GM18498 (cell line): Measurements from ENCODE around the gene CYP4X1.
"Not testable (repeated sequence)": the region's sequence is repeated elsewhere in the genome, so short reads cannot be mapped to it uniquely, and the experiment has no call there.

Experiments
- ATAC-seq: cut with Tn5 transposase; IDR thresholded peaks from one replicate; pipeline ENCODE4 v1.9.1; 2021; ENCODE audit warnings: mild to moderate bottlenecking, moderate library complexity; ENCODE audit not compliant: unreplicated experiment

The CYP4X1 gene, protein sequence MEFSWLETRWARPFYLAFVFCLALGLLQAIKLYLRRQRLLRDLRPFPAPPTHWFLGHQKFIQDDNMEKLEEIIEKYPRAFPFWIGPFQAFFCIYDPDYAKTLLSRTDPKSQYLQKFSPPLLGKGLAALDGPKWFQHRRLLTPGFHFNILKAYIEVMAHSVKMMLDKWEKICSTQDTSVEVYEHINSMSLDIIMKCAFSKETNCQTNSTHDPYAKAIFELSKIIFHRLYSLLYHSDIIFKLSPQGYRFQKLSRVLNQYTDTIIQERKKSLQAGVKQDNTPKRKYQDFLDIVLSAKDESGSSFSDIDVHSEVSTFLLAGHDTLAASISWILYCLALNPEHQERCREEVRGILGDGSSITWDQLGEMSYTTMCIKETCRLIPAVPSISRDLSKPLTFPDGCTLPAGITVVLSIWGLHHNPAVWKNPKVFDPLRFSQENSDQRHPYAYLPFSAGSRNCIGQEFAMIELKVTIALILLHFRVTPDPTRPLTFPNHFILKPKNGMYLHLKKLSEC

DNA sequence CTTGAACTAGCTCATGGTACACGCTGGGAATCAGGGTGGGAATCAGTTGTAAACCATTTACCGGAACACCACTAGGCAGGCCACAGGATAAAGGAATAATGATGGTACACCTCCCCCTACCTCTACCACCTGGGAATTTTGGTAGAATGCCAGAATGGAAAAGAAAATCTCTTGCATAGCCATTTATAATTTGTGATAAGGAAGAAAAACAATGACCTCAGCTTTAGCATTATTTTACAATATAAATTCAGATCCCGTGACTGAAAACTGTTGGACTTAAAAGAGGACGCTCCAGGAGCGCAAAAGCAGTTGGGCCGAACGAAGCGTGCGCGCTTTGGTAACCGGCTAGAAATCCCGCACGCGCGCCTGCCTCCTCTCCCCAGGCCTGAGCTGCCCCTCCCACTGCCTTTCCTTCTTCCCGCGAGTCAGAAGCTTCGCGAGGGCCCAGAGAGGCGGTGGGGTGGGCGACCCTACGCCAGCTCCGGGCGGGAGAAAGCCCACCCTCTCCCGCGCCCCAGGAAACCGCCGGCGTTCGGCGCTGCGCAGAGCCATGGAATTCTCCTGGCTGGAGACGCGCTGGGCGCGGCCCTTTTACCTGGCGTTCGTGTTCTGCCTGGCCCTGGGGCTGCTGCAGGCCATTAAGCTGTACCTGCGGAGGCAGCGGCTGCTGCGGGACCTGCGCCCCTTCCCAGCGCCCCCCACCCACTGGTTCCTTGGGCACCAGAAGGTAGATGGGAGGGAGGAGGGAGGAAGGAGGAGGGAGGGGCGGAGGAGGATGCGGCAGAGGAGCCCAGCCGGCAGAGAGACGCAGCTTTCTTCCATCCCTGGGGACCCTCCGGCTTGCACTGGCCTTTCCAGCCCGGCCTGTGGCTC, at the start of gene CYP4X1:
Gene CYP4X1 (plus strand): TSS at position 402 of the 873 bp plus-strand sequence. CDS start 149 bp downstream, at position 551.
- ATAC-seq, result no peak

DNA sequence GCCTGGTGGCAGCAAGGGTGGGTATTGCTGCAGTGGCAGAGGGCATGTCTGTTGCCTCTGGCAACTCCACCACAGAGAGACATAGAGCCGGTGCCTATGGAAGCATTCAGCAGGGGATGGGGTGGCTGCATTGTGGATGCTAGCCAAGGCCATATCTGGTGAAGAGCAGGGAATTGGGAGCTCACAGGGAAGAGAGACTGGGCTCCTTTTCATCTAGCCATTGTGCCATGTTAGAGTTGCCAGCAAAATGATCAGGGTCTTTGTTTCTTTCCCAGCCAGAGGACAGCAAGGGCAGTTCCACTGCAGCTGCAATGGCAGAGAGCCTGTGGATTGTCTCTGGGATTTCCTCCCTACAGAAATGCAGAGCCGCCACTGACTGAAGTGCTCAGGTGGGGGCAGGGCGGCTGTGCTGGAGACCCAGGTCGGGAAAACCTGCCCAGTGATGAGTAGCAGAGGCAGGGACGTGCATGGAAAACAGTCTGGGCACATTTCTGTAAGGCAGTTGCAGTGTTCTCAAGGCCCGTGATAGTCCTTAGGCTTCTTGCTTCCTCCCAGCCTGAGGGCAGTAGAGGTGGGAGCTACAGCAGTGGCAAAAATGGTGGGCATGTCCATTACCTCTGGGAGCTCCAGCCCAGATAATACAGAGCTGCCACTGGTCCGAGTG, 40.2 kb upstream of the CYP4X1 start:
- ATAC-seq, result no peak

DNA sequence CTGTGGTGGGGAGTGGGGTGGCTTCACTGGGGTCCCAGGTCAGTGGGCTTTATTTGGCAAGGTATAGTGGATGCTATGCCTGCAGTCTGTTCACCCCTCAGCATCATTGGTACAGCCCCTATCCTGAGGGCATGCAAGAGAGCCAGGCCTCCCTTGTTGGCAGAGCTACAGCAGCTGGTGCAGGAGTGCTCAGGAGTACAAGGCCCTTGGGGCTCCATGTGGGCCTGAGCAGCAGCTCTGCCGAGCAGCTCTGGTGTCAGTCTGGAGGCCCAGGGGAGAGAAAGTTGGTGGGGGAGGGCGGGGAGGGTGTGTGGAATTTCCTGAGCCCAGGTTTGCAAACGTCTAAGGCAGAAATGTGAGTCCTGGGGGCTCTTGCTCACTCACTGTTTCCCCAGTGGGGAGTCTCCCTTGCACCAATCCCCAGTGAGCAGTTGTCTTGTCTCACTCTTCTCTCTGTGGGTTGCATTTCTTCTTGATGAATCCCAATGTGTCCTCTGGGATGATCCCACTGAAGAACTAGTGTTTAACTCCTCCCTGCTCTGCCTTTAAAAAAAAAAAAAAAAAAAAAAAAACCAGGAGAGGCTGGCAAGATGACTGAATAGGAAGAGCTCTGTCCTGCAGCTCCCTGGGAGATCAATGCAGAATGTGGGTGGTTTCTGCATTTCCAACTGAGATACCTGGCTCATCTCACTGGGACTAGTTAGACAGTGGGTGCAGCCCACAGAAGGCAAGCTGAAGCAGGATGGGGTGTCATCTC, 39.5 kb upstream of the CYP4X1 start:
- no peak for ATAC-seq

DNA sequence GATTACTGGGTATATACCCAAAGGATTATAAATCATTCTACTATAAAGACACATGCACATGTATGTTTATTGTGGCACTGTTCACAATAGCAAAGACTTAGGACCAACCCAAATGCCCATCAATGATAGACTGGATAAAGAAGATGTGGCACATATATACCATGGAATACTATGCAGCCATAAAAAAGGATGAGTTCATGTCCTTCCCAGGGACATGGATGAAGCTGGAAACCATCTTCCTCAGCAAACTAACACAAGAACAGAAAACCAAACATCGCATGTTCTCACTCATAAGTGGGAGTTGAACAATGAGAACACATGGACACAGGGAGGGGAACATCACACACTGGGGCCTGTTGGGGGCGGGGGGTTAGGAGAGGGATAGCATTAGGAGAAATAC, 32.9 kb upstream of the CYP4X1 start:
- not testable (repeated sequence) for ATAC-seq

DNA sequence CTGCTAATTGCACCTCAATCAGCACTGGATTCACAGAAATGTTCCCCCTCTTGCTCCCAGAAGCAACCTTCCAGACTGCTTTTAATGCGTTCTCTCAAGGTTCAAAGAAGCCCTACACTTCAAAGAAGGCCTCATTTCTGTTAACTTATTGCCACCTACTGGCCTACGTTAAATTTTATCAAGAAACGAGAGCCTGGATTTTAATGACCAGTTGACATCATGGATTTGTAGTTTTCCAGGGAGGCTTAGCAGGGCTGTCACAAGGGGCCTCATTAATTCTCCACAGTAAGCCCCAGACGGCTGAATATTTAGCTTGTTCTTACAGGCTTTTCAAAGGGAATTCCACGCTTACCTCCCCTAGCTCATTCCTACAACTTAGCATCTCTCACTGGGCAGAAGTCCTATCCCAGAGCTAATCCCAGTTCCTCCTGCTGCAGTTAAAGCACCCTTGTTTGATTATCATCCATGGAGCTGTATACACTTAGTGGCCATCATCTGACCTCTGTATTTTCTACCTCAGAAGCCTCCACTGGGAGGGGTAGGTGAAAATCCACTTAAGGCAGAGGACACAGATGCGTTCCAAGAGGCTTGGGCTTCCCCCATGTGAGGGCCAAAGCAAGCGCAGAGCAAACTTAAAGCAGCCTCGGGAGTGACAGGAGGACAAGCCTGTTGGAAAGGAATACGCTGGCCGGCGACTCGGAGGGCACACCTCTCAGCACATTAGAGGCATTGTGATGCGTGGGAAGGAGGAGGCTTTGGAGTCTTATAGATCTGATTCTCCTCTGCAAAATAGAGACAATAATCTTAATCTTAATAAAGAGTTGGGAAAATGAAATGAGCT, 32.2 kb upstream of the CYP4X1 start:
- ATAC-seq, result no peak

DNA sequence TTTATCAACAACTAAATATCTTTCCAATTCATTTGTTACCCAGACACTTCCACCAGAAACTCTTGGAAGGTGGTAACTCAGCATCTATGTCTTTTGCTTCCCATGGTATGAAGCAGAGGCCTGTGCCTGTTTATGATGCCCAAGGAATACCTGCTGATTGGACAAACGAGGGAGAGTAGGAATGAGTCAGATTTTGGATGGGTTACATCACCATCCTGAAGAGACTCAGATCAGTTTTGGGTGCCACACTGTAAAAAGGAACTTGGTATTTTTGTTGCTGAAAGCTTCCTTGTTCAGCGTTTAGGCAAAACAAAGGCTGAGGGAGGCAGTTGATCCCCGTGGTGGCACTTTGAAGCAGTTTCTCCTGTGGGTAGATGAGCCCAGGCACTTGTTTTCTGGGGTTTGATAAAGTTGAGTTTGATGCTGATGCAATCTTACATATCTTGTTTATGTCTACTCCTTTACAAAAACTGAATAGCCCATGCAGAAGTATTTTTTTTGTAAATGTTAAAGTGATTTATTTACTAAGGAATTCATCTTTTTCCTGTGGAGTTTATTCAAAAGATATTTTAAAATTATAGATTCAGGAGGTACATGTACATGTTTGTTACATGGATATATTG, 26.7 kb upstream of the CYP4X1 start:
- no peak for ATAC-seq

DNA sequence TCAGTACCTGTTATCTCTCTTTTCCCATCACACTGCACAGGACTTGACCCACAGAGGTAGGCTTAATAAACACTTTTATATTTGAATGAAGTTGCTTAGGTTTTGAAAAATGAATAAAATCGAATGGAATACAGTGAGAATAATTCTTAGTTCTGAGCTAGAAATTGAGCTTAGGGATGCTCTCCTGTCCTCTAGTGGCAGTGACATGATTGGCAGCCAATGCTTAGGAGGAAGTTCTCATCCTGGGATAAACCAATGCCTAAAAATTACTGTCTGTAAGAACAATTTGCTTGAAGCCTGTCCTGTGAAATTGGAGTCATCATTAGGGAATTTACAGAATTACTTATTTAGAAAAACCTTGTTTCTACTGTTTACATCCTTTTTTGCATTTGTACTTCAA, 21.3 kb upstream of the CYP4X1 start:
- ATAC-seq, result no peak

DNA sequence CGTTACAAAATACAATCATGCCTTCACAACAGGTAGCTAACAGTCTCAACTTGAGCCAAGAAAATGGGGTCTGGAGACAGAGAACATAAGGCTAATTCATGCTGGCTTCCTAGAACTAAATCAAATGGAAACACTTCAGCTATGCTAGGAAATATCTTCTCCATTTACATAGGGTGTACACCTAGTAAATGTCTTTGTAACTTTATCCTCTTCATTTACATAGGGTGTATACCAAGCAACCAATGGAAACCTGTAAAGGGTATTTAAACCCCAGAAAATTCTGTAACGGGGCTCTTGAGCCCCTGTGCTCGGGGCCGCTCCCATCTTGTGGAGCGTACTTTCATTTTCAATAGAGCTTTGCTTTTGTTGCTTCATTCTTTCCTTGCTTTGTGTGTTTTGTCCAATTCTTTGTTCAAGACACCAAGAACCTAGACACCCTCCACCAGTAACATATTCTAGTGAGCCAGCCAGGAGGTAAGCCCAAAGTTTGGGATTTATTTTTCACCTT, 19.5 kb upstream of the CYP4X1 start:
- no peak for ATAC-seq

DNA sequence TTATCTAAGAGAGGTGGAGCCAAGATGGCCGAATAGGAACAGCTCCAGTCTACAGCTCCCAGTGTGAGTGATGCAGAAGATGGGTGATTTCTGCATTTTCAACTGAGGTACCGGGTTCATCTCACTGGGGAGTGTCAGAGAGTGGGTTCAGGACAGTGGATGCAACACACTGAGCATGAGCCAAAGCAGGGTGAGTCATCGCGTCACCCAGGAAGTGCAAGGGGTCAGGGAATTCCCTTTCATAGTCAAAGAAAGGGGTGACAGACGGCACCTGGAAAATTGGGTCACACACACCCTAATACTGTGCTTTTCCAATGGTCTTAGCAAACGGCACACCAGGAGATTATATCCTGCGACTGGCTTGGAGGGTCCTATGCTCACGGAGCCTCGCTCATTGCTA, 17.0 kb upstream of the CYP4X1 start:
- ATAC-seq, result not testable (repeated sequence)

DNA sequence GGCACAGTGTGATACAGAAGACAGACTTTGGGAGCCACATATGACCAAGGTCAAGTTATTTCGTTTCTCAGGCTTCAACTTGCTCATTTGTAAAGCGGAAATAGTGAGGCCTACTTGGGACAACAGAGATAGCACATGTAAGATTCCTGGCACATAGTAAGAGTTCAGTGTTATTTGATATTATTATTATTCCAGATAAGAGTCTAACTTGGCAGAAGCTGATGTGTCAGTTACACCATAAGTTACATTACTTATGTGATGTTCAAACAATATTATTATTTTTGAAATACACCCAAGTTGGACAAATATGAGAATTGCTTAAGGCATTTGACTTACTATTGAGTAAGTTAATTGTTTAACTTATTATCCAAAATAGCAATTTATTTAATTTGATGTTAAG, 10.2 kb upstream of the CYP4X1 start:
- ATAC-seq, result no peak

DNA sequence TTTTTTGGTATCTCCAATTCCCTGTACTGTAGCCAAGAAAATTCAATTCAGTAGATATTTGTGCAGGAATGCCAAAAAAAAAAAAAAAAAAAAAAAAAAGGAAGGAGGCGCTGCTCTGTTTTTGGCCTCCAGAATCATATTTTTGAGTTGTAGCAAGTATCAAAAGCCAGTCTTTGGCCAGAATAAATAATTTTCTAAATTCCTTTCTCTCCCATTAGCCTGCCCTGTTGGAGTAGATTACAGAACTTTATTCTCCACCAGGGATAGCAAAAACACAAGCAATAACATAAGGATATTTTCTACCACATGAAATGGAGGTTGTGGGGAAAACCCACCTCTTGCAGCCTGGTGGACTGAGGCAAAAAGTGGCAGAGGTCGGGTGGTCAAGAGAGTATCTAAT, 2.4 kb upstream of the CYP4X1 start:
- no peak for ATAC-seq

DNA sequence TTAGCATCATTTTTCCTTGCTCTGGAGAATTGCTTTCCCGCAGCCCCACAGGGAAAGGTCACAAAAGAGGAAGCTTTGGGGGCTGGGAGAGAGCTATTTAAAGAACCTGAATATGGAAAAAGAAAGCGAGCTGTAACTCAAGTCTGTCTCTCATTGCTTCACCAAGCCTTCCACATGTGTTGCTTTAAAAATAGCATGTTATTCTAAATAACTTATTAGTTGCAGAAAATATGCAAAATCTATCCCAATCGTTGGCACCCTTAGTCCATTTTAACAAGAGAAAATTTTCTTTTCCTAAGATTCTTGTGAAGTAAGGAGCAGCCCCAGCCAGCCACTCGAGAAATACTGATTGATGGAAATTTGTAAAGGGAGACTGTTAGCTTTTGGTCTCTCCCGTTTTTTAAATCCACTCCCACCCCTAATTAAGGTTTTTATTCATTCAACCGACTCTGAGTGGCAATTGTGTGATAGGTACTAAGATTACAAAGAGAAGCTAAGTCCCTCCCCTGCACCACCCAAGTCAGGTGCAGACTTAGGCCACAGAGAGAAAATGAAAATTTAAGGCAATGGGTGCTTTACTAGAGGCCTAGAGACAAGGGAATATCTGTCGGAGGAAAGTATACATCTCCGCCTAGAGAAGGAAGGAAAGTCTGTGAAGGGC, 802 bp downstream of the CYP4X1 start:
- ATAC-seq, result no peak

DNA sequence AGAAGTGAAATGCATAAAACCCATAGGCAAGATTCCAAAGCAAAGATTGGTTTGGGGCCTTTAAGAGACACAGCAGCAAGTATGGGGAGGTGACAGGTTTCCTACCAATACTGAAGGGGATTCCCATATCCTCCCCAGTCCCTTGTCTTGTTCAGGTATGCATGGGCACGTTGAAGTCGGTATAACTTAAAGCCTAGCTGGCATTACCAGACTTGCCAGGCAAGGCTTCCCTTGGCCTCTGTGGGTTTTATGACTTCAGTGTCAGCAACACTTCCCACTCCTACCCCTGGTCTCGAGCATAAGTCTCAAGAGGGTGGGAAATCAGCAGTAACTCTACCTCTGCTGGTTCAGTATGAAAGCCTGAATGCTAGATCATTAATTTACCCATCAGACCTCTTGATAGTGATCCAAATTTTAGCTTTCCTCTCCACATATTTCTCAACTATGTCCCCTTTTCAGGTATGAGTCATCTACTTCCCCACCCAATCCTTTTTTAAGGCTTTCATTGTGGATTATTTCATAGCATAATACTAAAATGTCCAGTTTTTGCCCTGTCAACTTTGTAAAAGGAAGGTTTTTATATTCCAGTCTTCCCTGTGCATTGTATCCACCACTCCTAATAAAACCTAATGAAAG, 6.8 kb downstream of the CYP4X1 start:
- ATAC-seq, result no peak

DNA sequence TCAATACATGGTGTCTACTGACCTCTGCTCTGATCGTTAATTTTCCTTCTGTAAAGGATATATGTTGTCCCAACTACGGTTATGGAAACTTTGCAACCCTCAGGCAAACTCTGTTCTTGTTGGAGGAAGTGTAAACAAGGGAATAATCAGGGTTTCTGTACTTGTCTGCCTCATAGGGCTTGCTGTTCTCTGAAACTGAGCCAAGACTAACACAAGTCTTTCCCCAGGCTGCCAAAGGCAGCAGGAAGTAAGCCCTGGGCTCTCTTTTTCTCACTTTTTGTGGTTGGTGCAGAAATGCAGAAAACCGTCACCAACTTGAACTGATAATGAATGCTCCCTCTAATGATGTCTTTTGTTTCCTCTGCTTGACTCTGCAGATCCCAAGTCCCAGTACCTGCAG, 7.6 kb downstream of the CYP4X1 start:
- ATAC-seq, result no peak

DNA sequence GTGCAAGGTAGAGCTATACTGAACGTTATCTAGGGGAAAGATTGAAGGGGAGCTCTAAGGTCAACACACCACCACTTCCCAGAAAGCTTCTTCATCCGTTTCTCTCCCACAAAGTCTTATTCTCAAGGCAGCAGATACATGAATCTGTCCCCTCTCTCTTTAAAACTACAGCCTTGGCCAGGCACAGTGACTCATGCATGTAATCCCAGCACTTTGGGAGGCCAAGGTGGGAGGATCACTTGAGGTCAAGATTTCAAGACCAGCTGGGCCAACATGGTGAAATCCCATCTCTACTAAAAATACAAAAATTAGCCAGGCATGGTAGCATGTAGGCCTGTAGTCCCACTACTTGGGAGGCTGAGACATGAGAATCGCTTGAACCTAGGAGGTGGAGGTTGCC, 8.1 kb downstream of the CYP4X1 start:
- no peak for ATAC-seq

DNA sequence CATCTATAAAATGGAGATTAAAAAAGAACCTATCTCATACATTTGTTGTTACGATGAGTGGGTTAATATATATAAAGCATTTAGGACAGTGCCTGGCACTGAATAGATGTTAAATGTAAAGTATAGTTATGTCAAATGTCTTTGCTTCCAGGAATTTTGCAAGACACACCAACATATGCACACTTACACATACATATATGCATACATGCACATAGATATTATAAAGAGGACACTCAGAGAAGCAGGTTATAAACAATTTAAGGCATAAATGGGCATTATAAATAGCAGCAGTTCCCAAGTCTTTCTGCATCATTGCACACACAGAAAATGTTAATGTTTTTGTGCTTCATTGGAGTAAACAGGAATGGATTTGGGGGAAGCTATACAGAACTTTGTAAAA, 13.3 kb downstream of the CYP4X1 start:
- no peak for ATAC-seq

DNA sequence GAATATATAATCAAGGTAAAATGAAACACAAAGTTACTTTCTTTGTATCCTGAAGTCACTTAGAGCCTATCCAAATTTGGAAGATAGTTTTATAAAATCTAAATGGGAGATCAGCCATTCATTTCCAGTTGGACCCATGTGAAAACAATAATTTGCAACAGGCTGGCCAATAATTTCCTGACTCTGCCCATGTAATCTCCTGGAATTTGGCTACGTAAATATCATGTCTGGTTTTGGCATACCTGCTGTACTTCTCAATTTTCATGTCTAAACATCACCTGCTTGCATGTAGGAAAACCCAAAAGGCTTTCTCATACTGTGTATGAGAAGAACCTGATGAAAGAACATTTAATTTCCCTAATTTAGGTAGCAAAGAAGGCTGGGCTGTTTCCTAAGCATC, 35.9 kb downstream of the CYP4X1 start:
- ATAC-seq, result no peak

DNA sequence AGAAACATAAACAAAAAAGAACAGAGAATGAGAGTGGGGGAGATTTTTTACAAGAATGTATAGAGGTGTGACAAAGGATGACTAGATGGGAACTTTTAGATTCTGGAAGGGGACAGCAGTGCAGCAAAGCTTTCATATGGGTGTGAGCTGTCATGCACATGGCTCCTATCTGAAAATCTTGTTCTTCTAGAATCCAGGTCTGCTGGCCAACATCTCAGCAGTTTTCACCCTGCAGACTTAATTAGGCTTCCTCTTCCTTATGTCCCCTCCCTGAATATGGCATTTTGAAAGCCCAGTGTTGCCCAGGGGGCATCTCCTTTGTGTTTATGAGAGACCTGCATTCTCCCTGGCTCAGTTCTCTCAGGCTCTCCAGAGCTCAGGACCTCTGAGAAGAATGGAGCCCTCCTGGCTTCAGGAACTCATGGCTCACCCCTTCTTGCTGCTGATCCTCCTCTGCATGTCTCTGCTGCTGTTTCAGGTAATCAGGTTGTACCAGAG, 43.7 kb downstream of the CYP4X1 start, which contains the start of gene CYP4Z1:
Gene CYP4Z1 (plus strand): TSS at position 135 of the 498 bp plus-strand sequence. CDS start 260 bp downstream, at position 395.
- ATAC-seq, result no peak
